Osteoblast (primary cell): ENCODE data around the gene CFAP410. TPM values are rescaled to one million over a fixed set of nuclear protein-coding genes. Genes with fewer than 3 reads are reported as not detected.
A peak's percentile ranks its signal among the peaks of the same experiment; 100 is the strongest.
"Not testable (repeated sequence)": the region's sequence is repeated elsewhere in the genome, so short reads cannot be mapped to it uniquely, and the experiment has no call there.

Experiments used
- DNase-seq: peaks from one replicate; pipeline ENCODE4 v3.0.0; 2011; ENCODE audit warnings: low spot score, mixed read lengths; ENCODE audit not compliant: insufficient read length; ENCODE audit errors: missing footprints
- H2AFZ ChIP-seq: 2 replicates; pipeline ENCODE4 v1.6.0; 2011; ENCODE audit warnings: mild to moderate bottlenecking, low read length
- H3K27ac ChIP-seq: 2 replicates; pipeline ENCODE4 v1.5.1; 2011; ENCODE audit warnings: mild to moderate bottlenecking, low read depth, low read length, moderate library complexity
- H3K27me3 ChIP-seq: 2 replicates; pipeline ENCODE4 v1.6.0; 2012; ENCODE audit warnings: mild to moderate bottlenecking, control low read depth, inconsistent platforms, low read length, moderate library complexity; ENCODE audit not compliant: insufficient read depth
- H3K36me3 ChIP-seq: 2 replicates; pipeline ENCODE4 v1.5.1; 2011; ENCODE audit warnings: mild to moderate bottlenecking, low read length, control low read depth, moderate library complexity; ENCODE audit not compliant: insufficient read depth
- H3K4me1 ChIP-seq: 2 replicates; pipeline ENCODE4 v1.5.1; 2011; ENCODE audit warnings: mild to moderate bottlenecking, low read length, control low read depth, moderate library complexity; ENCODE audit not compliant: insufficient read depth
- H3K4me2 ChIP-seq: 2 replicates; pipeline ENCODE4 v1.6.0; 2011; ENCODE audit warnings: mild to moderate bottlenecking, low read length; ENCODE audit not compliant: insufficient read depth
- H3K4me3 ChIP-seq: fragments of 200-600 bp; sonication (generic); 3 replicates; pipeline ENCODE4 v1.5.1; 2012; ENCODE audit warnings: mild to moderate bottlenecking, low read length, inconsistent platforms; ENCODE audit not compliant: insufficient read depth
- H3K79me2 ChIP-seq: 2 replicates; pipeline ENCODE4 v1.6.0; 2012; ENCODE audit warnings: mild to moderate bottlenecking, low read length, control low read depth, inconsistent platforms; ENCODE audit not compliant: insufficient read depth
- H3K9me3 ChIP-seq: 2 replicates; pipeline ENCODE4 v1.5.1; 2011; ENCODE audit warnings: low read depth, low read length, control low read depth
- H4K20me1 ChIP-seq: 2 replicates; pipeline ENCODE4 v1.6.0; 2012; ENCODE audit warnings: mild to moderate bottlenecking, low read length, control low read depth; ENCODE audit not compliant: insufficient read depth
- total RNA-seq: library from RNA; depleted of rRNA; stranded (reverse); fragments of >200 nt; gene quantifications from 2 replicates; pipeline ENCODE4 v1.2.3, GENCODE V29; 2012
- TF ChIP-seq, protein P1 (sequence below): IDR thresholded peaks from 2 replicates; pipeline ENCODE4 v1.5.1; 2011; ENCODE audit warnings: mild to moderate bottlenecking, low read depth, low read length, moderate library complexity; ENCODE audit errors: extremely low read depth

The CFAP410 gene
- total RNA-seq, 1 donor: 14.5 TPM

DNA sequence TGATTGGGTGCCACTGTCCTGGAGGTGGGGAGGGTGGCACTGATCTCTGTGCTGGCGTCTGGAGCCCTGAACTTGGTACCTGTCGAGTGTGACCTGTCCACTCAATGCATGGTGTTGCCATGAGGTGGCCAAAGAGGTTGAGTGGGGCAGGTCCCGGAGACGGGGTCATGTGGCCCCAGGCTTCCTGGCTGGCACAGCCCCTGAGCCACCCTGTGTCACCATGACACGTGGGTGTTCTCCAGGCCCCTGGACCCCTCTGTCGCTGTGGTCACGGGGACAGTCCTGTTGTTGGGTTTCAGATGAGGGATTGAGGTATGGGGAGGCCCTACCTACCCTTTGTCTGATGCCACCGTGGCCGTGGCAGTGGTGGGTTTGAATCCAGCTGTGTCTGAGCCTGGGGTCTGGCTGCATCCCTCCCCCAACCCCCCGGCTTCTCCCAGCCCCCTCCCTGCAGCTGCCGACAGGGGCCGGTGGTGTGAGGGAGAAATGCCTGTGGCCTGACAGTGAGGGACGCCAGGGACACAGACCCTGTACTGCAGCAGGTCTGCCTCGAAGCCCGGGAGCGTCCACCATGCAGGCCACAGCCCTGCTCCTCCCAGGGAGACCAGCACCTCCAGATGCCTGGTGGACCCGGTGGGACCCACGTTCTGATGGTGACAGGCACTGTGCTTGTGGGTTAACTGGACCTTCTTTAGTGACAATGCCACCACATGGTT, 26.2 kb upstream of the CFAP410 start:
- H2AFZ ChIP-seq: no peak overlapping the region
- no peak overlapping the region for H3K27ac ChIP-seq
- no peaks in the 10 kb centered on the region for H3K4me1 ChIP-seq
- TF ChIP-seq, protein P1, sequence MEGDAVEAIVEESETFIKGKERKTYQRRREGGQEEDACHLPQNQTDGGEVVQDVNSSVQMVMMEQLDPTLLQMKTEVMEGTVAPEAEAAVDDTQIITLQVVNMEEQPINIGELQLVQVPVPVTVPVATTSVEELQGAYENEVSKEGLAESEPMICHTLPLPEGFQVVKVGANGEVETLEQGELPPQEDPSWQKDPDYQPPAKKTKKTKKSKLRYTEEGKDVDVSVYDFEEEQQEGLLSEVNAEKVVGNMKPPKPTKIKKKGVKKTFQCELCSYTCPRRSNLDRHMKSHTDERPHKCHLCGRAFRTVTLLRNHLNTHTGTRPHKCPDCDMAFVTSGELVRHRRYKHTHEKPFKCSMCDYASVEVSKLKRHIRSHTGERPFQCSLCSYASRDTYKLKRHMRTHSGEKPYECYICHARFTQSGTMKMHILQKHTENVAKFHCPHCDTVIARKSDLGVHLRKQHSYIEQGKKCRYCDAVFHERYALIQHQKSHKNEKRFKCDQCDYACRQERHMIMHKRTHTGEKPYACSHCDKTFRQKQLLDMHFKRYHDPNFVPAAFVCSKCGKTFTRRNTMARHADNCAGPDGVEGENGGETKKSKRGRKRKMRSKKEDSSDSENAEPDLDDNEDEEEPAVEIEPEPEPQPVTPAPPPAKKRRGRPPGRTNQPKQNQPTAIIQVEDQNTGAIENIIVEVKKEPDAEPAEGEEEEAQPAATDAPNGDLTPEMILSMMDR: no peak
- no peaks in the 10 kb centered on the region for H3K36me3 ChIP-seq
- H3K4me3 ChIP-seq: no peak overlapping the region
- DNase-seq: peak; percentile 41
- H4K20me1 ChIP-seq: no peaks in the 10 kb centered on the region
- no peaks in the 10 kb centered on the region for H3K27me3 ChIP-seq
- no peak overlapping the region for H3K4me2 ChIP-seq
- no peaks in the 10 kb centered on the region for H3K9me3 ChIP-seq
- no peaks in the 10 kb centered on the region for H3K79me2 ChIP-seq

DNA sequence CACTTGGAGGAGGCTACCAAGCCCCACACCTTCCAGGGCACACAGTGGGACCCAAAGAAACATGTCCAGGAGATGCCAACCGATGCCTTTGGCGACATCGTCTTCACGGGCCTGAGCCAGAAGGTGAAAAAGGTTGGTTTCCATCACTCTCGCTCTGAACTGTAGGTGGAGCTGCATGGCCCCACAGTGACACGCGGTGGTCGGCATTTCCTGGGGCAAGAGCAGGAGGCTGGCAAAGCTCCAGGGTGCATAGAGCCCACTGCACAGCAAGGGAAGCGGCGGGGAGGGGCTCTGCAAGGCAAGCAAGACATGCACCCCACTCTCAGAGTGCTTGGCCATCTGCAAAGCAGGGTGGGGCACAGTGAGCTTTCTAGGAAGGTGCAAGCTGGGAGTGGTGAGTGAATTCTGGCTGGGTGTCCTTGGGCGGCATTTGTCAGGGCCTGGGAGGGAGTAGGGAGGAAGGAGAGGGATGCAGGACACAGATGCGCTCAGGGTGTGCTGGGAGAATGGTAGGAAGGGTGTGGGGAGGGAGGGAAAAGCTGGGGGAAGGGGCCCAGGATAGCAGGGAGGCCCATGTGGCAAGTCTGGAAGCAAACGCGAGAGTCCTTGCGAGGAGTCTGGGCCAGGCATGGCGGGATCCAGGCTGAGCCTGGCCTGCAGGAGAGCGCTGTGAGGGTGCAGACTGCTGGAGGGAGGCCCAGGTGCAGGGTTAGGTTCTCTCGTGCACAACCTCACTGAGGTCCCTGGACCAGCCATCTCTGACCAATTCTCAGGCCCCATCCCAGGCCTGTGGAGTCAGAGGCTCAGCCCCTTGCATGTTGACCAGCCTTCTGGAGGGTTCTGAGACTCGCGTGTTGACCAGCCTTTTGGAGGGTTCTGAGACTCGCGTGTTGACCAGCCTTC, 25.2 kb upstream of the CFAP410 start:
- H3K79me2 ChIP-seq: no peaks in the 10 kb centered on the region
- TF ChIP-seq, protein P1: no peak
- H3K4me1 ChIP-seq: no peaks in the 10 kb centered on the region

DNA sequence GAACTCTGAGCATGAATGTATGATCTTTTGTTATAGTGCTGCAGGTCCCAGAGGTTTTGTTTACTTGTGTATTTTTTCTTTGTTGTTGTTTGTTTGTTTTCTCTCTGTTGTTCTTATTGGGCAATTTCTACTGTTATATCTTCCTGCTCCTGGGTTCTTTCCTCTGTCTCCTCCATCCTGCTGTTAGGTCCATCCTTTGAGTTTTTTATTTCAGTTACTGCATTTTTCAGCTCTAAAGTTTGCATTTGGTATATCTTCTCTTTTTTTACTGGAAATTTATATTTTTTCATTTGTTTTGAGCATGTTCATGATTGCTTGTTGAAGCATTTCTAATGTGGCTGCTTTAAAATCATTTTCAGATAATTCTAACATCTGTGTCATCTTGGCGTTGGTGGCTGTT, 24.1 kb upstream of the CFAP410 start:
- TF ChIP-seq, protein P1: no peak
- H3K4me2 ChIP-seq: no peak overlapping the region

More for the DNA sequence above, 25.2 kb upstream of the CFAP410 start:
- H2AFZ ChIP-seq: no peak overlapping the region
- H3K36me3 ChIP-seq: no peaks in the 10 kb centered on the region
- no peaks in the 10 kb centered on the region for H3K9me3 ChIP-seq
- no peak overlapping the region for H3K4me3 ChIP-seq
- no peak overlapping the region for H3K27ac ChIP-seq
- no peaks in the 10 kb centered on the region for H3K27me3 ChIP-seq
- peak; percentile 47 for DNase-seq
- H4K20me1 ChIP-seq: no peaks in the 10 kb centered on the region
- H3K4me2 ChIP-seq: no peak overlapping the region

DNA sequence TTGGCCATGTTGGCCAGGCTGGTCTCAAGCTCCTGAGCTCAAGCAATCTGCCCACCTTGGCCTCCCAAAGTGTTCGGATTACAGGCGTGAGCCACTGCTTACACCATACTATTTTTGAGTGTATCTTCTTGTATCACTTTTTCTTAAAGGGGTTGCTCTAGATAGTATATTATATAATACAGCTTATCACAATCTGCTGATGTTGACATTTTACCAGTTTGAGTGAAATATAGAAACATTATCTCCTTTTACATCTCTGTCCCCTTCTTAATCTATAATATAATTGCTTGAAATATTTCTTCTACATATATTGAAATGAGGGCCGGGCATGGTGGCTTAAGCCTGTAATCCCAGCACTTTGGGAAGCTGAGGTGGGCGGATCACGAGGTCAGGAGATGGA, 22.7 kb upstream of the CFAP410 start:
- H2AFZ ChIP-seq, H3K27me3 ChIP-seq, H3K79me2 ChIP-seq, H4K20me1 ChIP-seq, H3K9me3 ChIP-seq, H3K4me1 ChIP-seq, DNase-seq, H3K4me3 ChIP-seq, H3K27ac ChIP-seq, H3K4me2 ChIP-seq, H3K36me3 ChIP-seq: not testable (repeated sequence)

More for the DNA sequence above, 24.1 kb upstream of the CFAP410 start:
- no peaks in the 10 kb centered on the region for H3K4me1 ChIP-seq
- no peaks in the 10 kb centered on the region for H3K27me3 ChIP-seq
- H4K20me1 ChIP-seq: no peaks in the 10 kb centered on the region
- no peak overlapping the region for H2AFZ ChIP-seq
- no peak overlapping the region for H3K27ac ChIP-seq
- H3K36me3 ChIP-seq: no peaks in the 10 kb centered on the region
- no peak overlapping the region for H3K4me3 ChIP-seq
- no peaks in the 10 kb centered on the region for H3K9me3 ChIP-seq
- no peaks in the 10 kb centered on the region for H3K79me2 ChIP-seq
- no peak for DNase-seq
